IMR-90 (cell line): ENCODE data around the gene SGK1. TPM values are rescaled to one million over a fixed set of nuclear protein-coding genes. Genes with fewer than 3 reads are reported as not detected.

Experiments used
- ATAC-seq: fragments of 200-7000 bp; cut with Tn5 transposase; 2 replicates; pipeline ENCODE4 v1.9.1; 2020; ENCODE audit warnings: low read depth, mild to moderate bottlenecking, moderate library complexity
- BruUV-seq: library from RNA; stranded (reverse); fragments of 400-500 nt; replicated peaks from 2 replicates; lab custom pipeline; 2021; lab: Mats Ljungman, UMichigan
- CTCF ChIA-PET: fragments of 300-600 bp; formaldehyde crosslinking; extraction: SDS; loops from one replicate; lab custom pipeline; 2021; ENCODE audit warnings: antibody characterized with exemption; lab: Yijun Ruan, JAX
- POLR2A ChIA-PET: fragments of 300-600 bp; sonication (Branson Sonifier 250); formaldehyde crosslinking; loops from one replicate; lab custom pipeline; 2022; ENCODE audit warnings: antibody characterized with exemption; ENCODE audit not compliant: unreplicated experiment; lab: Charles Lee
- DNase-seq: peaks from one replicate; pipeline ENCODE4 v3.0.0; 2013
- H2AFZ ChIP-seq: replicated peaks from 2 replicates; pipeline ENCODE3; 2013; ENCODE audit warnings: low read length, mild to moderate bottlenecking; ENCODE audit not compliant: poor library complexity
- H2AK5ac ChIP-seq: 2 replicates; pipeline ENCODE4 v1.6.1; 2013; ENCODE audit warnings: low read depth, low read length, inconsistent platforms
- H2AK9ac ChIP-seq: replicated peaks from 2 replicates; pipeline ENCODE3; 2013; ENCODE audit warnings: mild to moderate bottlenecking, low read depth, low read length, moderate library complexity; ENCODE audit not compliant: poor library complexity
- H2BK120ac ChIP-seq: 2 replicates; pipeline ENCODE4 v1.6.1; 2013; ENCODE audit warnings: low read depth, low read length, inconsistent platforms
- H2BK15ac ChIP-seq: 3 replicates; pipeline ENCODE4 v1.6.1; 2013; ENCODE audit warnings: low read depth, low read length, inconsistent platforms
- H2BK20ac ChIP-seq: 2 replicates; pipeline ENCODE4 v1.6.1; 2013; ENCODE audit warnings: low read depth, mild to moderate bottlenecking, inconsistent platforms, low read length, moderate library complexity
- H2BK5ac ChIP-seq: 2 replicates; pipeline ENCODE4 v1.6.1; 2013; ENCODE audit warnings: mild to moderate bottlenecking, low read depth, low read length, inconsistent platforms; ENCODE audit not compliant: poor library complexity, severe bottlenecking
- H3K14ac ChIP-seq: replicated peaks from 2 replicates; pipeline ENCODE4 v1.6.1; 2013; ENCODE audit warnings: low read depth, low read length, inconsistent platforms
- H3K18ac ChIP-seq: 2 replicates; pipeline ENCODE4 v1.6.1; 2013; ENCODE audit warnings: low read depth, low read length, control low read depth
- H3K23ac ChIP-seq: 2 replicates; pipeline ENCODE4 v1.6.1; 2013; ENCODE audit warnings: low read depth, low read length, inconsistent platforms
- H3K27ac ChIP-seq: 2 replicates; pipeline ENCODE4 v1.5.1; 2013; ENCODE audit warnings: mild to moderate bottlenecking, control low read depth, low read length; ENCODE audit not compliant: insufficient read depth
- H3K27me3 ChIP-seq: 2 replicates; pipeline ENCODE4 v1.6.1; 2013; ENCODE audit warnings: low read length; ENCODE audit not compliant: control insufficient read depth, insufficient read depth
- H3K36me3 ChIP-seq: 2 replicates; pipeline ENCODE4 v1.6.1; 2013; ENCODE audit warnings: low read length, mixed read lengths; ENCODE audit not compliant: control insufficient read depth, insufficient read depth
- H3K4ac ChIP-seq: 2 replicates; pipeline ENCODE4 v1.6.1; 2013; ENCODE audit warnings: low read depth, low read length, inconsistent platforms
- H3K4me1 ChIP-seq: 2 replicates; pipeline ENCODE4 v1.6.1; 2013; ENCODE audit warnings: low read length, mixed read lengths; ENCODE audit not compliant: control insufficient read depth, insufficient read depth
- H3K4me2 ChIP-seq: 2 replicates; pipeline ENCODE4 v1.6.1; 2013; ENCODE audit warnings: low read depth, mild to moderate bottlenecking, control low read depth, low read length, moderate library complexity
- H3K4me3 ChIP-seq: 2 replicates; pipeline ENCODE4 v1.5.1; 2013; ENCODE audit warnings: low read depth, mild to moderate bottlenecking, control low read depth, low read length, moderate library complexity; ENCODE audit not compliant: insufficient read depth
- H3K56ac ChIP-seq: 2 replicates; pipeline ENCODE4 v1.6.1; 2013; ENCODE audit warnings: low read length, inconsistent platforms; ENCODE audit not compliant: insufficient read depth; ENCODE audit errors: extremely low read depth
- H3K79me1 ChIP-seq, 2 experiments: 2 replicates each; pipeline ENCODE4 v1.6.1; 2013; ENCODE audit warnings: low read length in 2 of 2, inconsistent platforms in 1 of 2, low read depth in 1 of 2
- H3K9ac ChIP-seq: 2 replicates; pipeline ENCODE4 v1.6.1; 2013; ENCODE audit warnings: low read depth, low read length, control low read depth
- H3K9me1 ChIP-seq: 2 replicates; pipeline ENCODE4 v1.6.1; 2013; ENCODE audit warnings: low read length, inconsistent platforms; ENCODE audit not compliant: insufficient read depth
- H3K9me3 ChIP-seq: 2 replicates; pipeline ENCODE4 v1.6.1; 2013; ENCODE audit warnings: low read length; ENCODE audit not compliant: control insufficient read depth, insufficient read depth
- H4K20me1 ChIP-seq: 2 replicates; pipeline ENCODE4 v1.6.1; 2013; ENCODE audit warnings: low read length, inconsistent platforms; ENCODE audit not compliant: insufficient read depth
- H4K5ac ChIP-seq: 2 replicates; pipeline ENCODE4 v1.6.1; 2013; ENCODE audit warnings: mild to moderate bottlenecking, low read depth, low read length, control low read depth
- H4K8ac ChIP-seq, 2 experiments: 2 replicates each; pipeline ENCODE4 v1.6.1; 2013; ENCODE audit warnings: low read depth in 2 of 2, low read length in 2 of 2, control low read depth in 1 of 2, inconsistent platforms in 1 of 2
- H4K91ac ChIP-seq: 2 replicates; pipeline ENCODE4 v1.6.1; 2013; ENCODE audit warnings: low read depth, low read length, inconsistent platforms; ENCODE audit not compliant: insufficient read depth
- MAFK ChIP-seq: IDR thresholded peaks from 2 replicates; pipeline ENCODE4 v1.6.1; 2012; ENCODE audit warnings: low read depth, low read length, improper control_type of control experiment
- USF2 ChIP-seq: fragments of 150-350 bp; IDR thresholded peaks from 2 replicates; pipeline ENCODE4 v1.6.1; 2017; ENCODE audit warnings: mild to moderate bottlenecking, antibody characterized with exemption, low read length, low read depth
- WGBS, 2 experiments: methylation state at CpG; one replicate each; pipeline versions ENCODE4 v1.1.5 to v1.1.7; 2013; ENCODE audit warnings: missing lambda C conversion rate in 2 of 2; ENCODE audit not compliant: insufficient read length in 1 of 2; ENCODE audit errors: extremely low coverage in 2 of 2; 5-methylcytosine and 5-hydroxymethylcytosine counted together
- dilution Hi-C: fragments of 300-500 bp; cut with HindIII; formaldehyde crosslinking; loops from one replicate; pipeline ENCODE4 v1.14.3; 2018; ENCODE audit warnings: low sequenced_read_pairs; ENCODE audit not compliant: unreplicated experiment
- in situ Hi-C: fragments of 300-500 bp; cut with MboI; formaldehyde crosslinking; loops from 3 replicates; pipeline ENCODE4 v1.14.3; 2019; ENCODE audit warnings: low sequenced_read_pairs, inconsistent platforms, mixed read lengths
- intact Hi-C: fragments of 100-400 bp; cut with micrococcal nuclease; formaldehyde crosslinking; loops from 2 replicates; pipeline ENCODE4 v1.10.0; 2022
- polyA plus RNA-seq, 3 experiments: library from polyadenylated mRNA; depleted of rRNA; stranded (reverse); fragments of >200 nt; gene quantifications; 2 replicates each; pipeline ENCODE4 v1.2.3, GENCODE V29; 2012; ENCODE audit warnings: low replicate concordance in 1 of 3
- total RNA-seq: library from RNA; depleted of rRNA; stranded (reverse); fragments of >200 nt; gene quantifications from 2 replicates; pipeline ENCODE4 v1.2.3, GENCODE V29; 2012
- TF ChIP-seq, protein P1 (sequence below): conservative IDR thresholded peaks from 2 replicates; pipeline ENCODE4 v1.5.1; 2012; ENCODE audit warnings: mild to moderate bottlenecking, low read depth, low read length, improper control_type of control experiment

The SGK1 gene
- total and polyA plus RNA-seq, 2 of the 4 experiments (the other 2 are of a cell fraction): 121 to 255 TPM

- Histone ChIP-seq H3K56ac (no peak overlapping the region), H3K4me2 (no peak overlapping the region), H3K4me3 (no peak overlapping the region), H3K9me3 (peaks cover 5% of the 10 kb centered on the region), H3K27me3 (no peaks in the 10 kb centered on the region), H3K79me1 (no peaks in the 10 kb centered on the region), H4K91ac (no peak overlapping the region), H3K23ac (no peak overlapping the region), H2AFZ (no peak overlapping the region), H3K9ac (no peak overlapping the region), H3K14ac (no peak overlapping the region), H4K20me1 (no peaks in the 10 kb centered on the region), H3K18ac (no peak overlapping the region), H2AK9ac (no peak overlapping the region), H3K36me3 (no peaks in the 10 kb centered on the region), H3K4me1 (no peaks in the 10 kb centered on the region), H2AK5ac (no peak overlapping the region), H4K5ac (no peak overlapping the region), H2BK120ac (no peak overlapping the region), H3K9me1 (no peaks in the 10 kb centered on the region), H2BK15ac (no peak overlapping the region), H3K27ac (no peak overlapping the region), H2BK20ac (no peak overlapping the region), H4K8ac (no peak overlapping the region), H2BK5ac (no peak overlapping the region), H3K4ac (no peak overlapping the region)
- DNase-seq (no peak), ATAC-seq (no peak)
- intact Hi-C loops (no loop called here), in situ Hi-C loops (no loop called here), dilution Hi-C loops (no loop called here)
- no TSS peak for BruUV-seq
- CTCF ChIA-PET: no interaction called here
- no CpG with 5 or more reads among the region's 1 CpG for WGBS, 2 experiments
- TF ChIP-seq MAFK: peak; percentile 69
- TF ChIP-seq, protein P1, sequence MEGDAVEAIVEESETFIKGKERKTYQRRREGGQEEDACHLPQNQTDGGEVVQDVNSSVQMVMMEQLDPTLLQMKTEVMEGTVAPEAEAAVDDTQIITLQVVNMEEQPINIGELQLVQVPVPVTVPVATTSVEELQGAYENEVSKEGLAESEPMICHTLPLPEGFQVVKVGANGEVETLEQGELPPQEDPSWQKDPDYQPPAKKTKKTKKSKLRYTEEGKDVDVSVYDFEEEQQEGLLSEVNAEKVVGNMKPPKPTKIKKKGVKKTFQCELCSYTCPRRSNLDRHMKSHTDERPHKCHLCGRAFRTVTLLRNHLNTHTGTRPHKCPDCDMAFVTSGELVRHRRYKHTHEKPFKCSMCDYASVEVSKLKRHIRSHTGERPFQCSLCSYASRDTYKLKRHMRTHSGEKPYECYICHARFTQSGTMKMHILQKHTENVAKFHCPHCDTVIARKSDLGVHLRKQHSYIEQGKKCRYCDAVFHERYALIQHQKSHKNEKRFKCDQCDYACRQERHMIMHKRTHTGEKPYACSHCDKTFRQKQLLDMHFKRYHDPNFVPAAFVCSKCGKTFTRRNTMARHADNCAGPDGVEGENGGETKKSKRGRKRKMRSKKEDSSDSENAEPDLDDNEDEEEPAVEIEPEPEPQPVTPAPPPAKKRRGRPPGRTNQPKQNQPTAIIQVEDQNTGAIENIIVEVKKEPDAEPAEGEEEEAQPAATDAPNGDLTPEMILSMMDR: no peak
- no peak for TF ChIP-seq USF2
- POLR2A ChIA-PET: no interaction called here
Observed at GRCh38 chr6:134323294-134323693, 5.4 kb upstream of the SGK1 start.
